ENCODE results near the gene NCCRP1. TPM values are rescaled to one million over a fixed set of nuclear protein-coding genes. Genes with fewer than 3 reads are reported as not detected.

NCCRP1 gene
- total RNA-seq, 2 experiments from 2014 or later, result not detected

DNA sequence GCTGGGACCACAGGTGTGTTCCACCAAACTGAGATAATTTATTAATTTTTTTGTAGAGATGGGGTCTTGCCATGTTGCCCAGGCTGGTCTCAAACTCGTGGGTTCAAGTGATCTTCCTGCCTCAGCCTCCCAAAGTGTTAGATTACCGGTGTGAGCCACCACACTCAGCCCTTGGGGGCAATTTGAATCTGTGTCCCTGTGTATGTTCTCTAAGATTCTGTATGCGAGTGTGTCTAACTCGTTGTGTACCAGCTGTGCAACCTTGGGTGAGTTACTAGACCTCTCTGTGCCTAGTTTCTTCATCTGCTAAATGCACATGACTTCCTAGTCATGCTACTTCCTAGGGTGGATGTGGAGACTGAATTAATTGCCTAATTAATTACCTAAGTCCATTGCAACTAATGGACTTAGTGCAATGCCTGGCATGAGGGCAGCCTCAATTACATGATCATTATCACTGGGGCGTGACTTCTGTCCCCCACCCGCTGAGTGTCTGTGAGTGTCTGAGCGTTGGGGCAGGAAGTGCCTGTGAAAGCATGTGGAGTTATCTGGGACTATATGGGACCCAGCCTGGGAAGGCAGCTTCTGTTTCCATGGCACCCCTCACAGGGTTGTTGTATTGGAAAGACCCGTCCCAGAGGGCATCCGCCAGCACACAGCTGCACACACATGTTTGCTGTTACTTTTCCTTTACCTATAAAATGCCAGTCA is 1.8 kb upstream of the NCCRP1 start:
- no peaks in the 10 kb centered on the region for H3K4me1 ChIP-seq (ENCODE audit: insufficient read depth, low read length, poor library complexity, severe bottlenecking)
- no peak overlapping the region for H3K27ac ChIP-seq (ENCODE audit: low read depth, low read length, poor library complexity, severe bottlenecking)
- no peak overlapping the region for H3K4me3 ChIP-seq (ENCODE audit: low read depth, low read length, poor library complexity, severe bottlenecking)
- no peaks in the 10 kb centered on the region for H3K79me2 ChIP-seq (ENCODE audit: insufficient read depth, low read depth, low read length)
- intact Hi-C loops (cut with micrococcal nuclease; ENCODE audit: unreplicated experiment), result no loop called here
- H4K20me1 ChIP-seq (ENCODE audit: insufficient read depth, low read length), result no peaks in the 10 kb centered on the region
- H3K9me2 ChIP-seq (ENCODE audit: insufficient read depth, low read length), result no peaks in the 10 kb centered on the region
- BruUV-seq (replicated peaks), result no TSS peak
- POLR2A ChIA-PET, result no interaction called here
- no peak for TF ChIP-seq EZH2phosphoT487 (IDR thresholded peaks at IDR 0.05; ENCODE audit: borderline replicate concordance, low read depth, low read length)
- TF ChIP-seq, protein P1, sequence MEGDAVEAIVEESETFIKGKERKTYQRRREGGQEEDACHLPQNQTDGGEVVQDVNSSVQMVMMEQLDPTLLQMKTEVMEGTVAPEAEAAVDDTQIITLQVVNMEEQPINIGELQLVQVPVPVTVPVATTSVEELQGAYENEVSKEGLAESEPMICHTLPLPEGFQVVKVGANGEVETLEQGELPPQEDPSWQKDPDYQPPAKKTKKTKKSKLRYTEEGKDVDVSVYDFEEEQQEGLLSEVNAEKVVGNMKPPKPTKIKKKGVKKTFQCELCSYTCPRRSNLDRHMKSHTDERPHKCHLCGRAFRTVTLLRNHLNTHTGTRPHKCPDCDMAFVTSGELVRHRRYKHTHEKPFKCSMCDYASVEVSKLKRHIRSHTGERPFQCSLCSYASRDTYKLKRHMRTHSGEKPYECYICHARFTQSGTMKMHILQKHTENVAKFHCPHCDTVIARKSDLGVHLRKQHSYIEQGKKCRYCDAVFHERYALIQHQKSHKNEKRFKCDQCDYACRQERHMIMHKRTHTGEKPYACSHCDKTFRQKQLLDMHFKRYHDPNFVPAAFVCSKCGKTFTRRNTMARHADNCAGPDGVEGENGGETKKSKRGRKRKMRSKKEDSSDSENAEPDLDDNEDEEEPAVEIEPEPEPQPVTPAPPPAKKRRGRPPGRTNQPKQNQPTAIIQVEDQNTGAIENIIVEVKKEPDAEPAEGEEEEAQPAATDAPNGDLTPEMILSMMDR (conservative IDR thresholded peaks at IDR 0.05; ENCODE audit: low read length), result no peak
- no peak for DNase-seq (ENCODE audit: low spot score)
- no peaks in the 10 kb centered on the region for H3K36me3 ChIP-seq (ENCODE audit: insufficient read depth, low read length)
- no peak overlapping the region for H3K4me2 ChIP-seq (ENCODE audit: low read length)
- no peak overlapping the region for H2AFZ ChIP-seq (ENCODE audit: low read length)
- H3K9me3 ChIP-seq (ENCODE audit: low read length), result no peaks in the 10 kb centered on the region
- CTCF ChIA-PET (ENCODE audit: unreplicated experiment), result no interaction called here

DNA sequence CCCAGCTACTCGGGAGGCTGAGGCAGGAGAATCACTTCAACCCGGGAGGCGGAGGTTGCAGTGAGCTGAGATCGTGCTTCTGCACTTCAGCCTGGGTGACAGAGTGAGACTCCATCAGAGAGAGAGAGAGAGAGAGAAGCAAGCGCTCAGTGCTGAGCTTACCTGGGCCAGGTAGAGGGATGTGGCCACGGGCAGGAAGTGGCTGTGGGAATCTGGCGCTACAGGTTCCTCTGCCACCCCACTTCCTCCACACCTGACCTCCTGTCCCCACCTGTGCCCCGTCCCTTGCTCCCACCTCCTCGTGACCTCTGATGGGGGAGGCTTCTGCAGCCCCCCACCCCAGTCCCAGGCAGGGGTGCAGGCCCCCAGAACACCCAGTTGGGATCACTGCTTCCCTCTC is 1.0 kb upstream of the NCCRP1 start:
- BruUV-seq (replicated peaks), result no TSS peak
- Histone ChIP-seq H3K9me2 (ENCODE audit: insufficient read depth, low read length) (no peaks in the 10 kb centered on the region), H3K79me2 (ENCODE audit: insufficient read depth, low read depth, low read length) (no peaks in the 10 kb centered on the region), H4K20me1 (ENCODE audit: insufficient read depth, low read length) (no peaks in the 10 kb centered on the region), H2AFZ (ENCODE audit: low read length) (no peak overlapping the region), H3K36me3 (ENCODE audit: insufficient read depth, low read length) (no peaks in the 10 kb centered on the region), H3K4me3 (ENCODE audit: low read depth, low read length, poor library complexity, severe bottlenecking) (no peak overlapping the region), H3K27ac (ENCODE audit: low read depth, low read length, poor library complexity, severe bottlenecking) (no peak overlapping the region), H3K4me2 (ENCODE audit: low read length) (no peak overlapping the region), H3K9me3 (ENCODE audit: low read length) (no peaks in the 10 kb centered on the region), H3K4me1 (ENCODE audit: insufficient read depth, low read length, poor library complexity, severe bottlenecking) (no peaks in the 10 kb centered on the region)
- DNase-seq (ENCODE audit: low spot score), result no peak
- intact Hi-C loops (cut with micrococcal nuclease; ENCODE audit: unreplicated experiment), result no loop called here
- POLR2A ChIA-PET, result no interaction called here
- CTCF ChIA-PET (ENCODE audit: unreplicated experiment), result no interaction called here
- TF ChIP-seq, protein P1 (conservative IDR thresholded peaks at IDR 0.05; ENCODE audit: low read length), result no peak
- TF ChIP-seq EZH2phosphoT487 (IDR thresholded peaks at IDR 0.05; ENCODE audit: borderline replicate concordance, low read depth, low read length), result no peak

DNA sequence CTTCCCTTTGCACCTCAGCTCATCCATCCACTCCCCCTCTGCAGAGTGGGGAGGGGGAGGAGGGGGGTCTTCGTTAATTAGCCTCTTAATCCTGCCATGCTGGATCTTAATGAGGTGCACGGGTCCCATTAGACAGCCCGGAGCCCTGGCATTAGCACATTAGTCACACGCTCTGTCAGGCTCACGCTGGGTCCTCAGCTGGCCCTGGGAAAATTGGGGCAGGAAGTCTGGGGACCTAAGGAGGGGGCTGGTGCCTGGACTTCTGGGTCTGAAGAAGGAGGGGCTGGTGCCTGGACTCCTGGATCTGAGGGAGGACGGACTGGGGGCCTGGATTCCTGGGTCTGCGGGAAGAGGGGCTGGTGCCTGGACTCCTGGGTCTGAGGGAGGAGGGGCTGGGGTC is 444 bp upstream of the NCCRP1 start:
- POLR2A ChIA-PET, result no interaction called here

More for the DNA sequence above, 444 bp upstream of the NCCRP1 start:
- no TSS peak for BruUV-seq (replicated peaks)
- Histone ChIP-seq H3K79me2 (ENCODE audit: insufficient read depth, low read depth, low read length) (no peaks in the 10 kb centered on the region), H4K20me1 (ENCODE audit: insufficient read depth, low read length) (no peaks in the 10 kb centered on the region), H3K4me2 (ENCODE audit: low read length) (no peak overlapping the region), H3K36me3 (ENCODE audit: insufficient read depth, low read length) (no peaks in the 10 kb centered on the region), H3K4me3 (ENCODE audit: low read depth, low read length, poor library complexity, severe bottlenecking) (no peak overlapping the region), H3K27ac (ENCODE audit: low read depth, low read length, poor library complexity, severe bottlenecking) (no peak overlapping the region), H3K4me1 (ENCODE audit: insufficient read depth, low read length, poor library complexity, severe bottlenecking) (no peaks in the 10 kb centered on the region), H2AFZ (ENCODE audit: low read length) (no peak overlapping the region), H3K9me3 (ENCODE audit: low read length) (no peaks in the 10 kb centered on the region), H3K9me2 (ENCODE audit: insufficient read depth, low read length) (no peaks in the 10 kb centered on the region)
- intact Hi-C loops (cut with micrococcal nuclease; ENCODE audit: unreplicated experiment), result no loop called here
- CTCF ChIA-PET (ENCODE audit: unreplicated experiment), result no interaction called here
- TF ChIP-seq EZH2phosphoT487 (IDR thresholded peaks at IDR 0.05; ENCODE audit: borderline replicate concordance, low read depth, low read length), result no peak
- TF ChIP-seq, protein P1 (conservative IDR thresholded peaks at IDR 0.05; ENCODE audit: low read length), result no peak
- no peak for DNase-seq (ENCODE audit: low spot score)
